ENCODE measurements around the gene KRT79. TPM values are rescaled to one million over a fixed set of nuclear protein-coding genes. Genes with fewer than 3 reads are reported as not detected.

KRT79 gene
- total RNA-seq, 1 donor from 2014 or later, result not detected

DNA sequence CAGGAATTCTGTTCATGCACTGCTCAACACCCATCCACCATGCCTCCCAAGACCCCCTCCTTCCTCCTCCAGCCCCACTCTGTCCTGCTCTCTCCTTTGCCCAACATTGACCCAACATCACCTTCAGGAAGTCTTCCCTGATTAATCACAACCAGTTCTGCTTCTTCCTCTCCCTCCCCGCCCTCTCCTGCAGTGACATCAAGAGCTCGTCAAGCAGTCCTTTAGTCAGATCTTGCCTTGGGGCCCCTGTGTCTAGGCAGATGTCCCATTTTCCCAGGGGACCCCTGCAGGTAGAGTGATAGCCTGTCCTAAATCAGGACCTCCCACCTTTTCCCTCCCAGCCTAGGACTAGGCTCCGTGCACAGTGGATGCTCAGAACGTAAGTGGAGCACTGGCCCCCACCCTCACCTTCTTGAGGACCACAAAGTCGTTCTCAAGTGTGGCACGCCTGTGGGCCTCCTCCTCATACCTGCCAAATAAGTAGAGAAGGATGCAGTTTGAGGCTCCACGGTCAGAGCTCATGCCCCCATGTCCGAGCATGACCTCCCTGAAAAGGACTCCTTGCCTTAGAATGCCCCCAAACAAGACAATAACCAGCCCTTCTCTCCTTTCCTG lies 12.4 kb upstream of the KRT79 start:
- Histone ChIP-seq H3K36me3 (ENCODE audit: control insufficient read depth, insufficient read depth, low read length) (no peaks in the 10 kb centered on the region), H3K27me3 (ENCODE audit: control insufficient read depth, insufficient read depth, low read length) (no peaks in the 10 kb centered on the region), H3K4me3 (ENCODE audit: low read depth, low read length) (no peak overlapping the region)
- TF ChIP-seq, protein P1, sequence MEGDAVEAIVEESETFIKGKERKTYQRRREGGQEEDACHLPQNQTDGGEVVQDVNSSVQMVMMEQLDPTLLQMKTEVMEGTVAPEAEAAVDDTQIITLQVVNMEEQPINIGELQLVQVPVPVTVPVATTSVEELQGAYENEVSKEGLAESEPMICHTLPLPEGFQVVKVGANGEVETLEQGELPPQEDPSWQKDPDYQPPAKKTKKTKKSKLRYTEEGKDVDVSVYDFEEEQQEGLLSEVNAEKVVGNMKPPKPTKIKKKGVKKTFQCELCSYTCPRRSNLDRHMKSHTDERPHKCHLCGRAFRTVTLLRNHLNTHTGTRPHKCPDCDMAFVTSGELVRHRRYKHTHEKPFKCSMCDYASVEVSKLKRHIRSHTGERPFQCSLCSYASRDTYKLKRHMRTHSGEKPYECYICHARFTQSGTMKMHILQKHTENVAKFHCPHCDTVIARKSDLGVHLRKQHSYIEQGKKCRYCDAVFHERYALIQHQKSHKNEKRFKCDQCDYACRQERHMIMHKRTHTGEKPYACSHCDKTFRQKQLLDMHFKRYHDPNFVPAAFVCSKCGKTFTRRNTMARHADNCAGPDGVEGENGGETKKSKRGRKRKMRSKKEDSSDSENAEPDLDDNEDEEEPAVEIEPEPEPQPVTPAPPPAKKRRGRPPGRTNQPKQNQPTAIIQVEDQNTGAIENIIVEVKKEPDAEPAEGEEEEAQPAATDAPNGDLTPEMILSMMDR (IDR thresholded peaks at IDR 0.05; ENCODE audit: insufficient read depth, low read length, poor library complexity, severe bottlenecking), result no peak
- DNase-seq (ENCODE audit: low read depth), result no peak

DNA sequence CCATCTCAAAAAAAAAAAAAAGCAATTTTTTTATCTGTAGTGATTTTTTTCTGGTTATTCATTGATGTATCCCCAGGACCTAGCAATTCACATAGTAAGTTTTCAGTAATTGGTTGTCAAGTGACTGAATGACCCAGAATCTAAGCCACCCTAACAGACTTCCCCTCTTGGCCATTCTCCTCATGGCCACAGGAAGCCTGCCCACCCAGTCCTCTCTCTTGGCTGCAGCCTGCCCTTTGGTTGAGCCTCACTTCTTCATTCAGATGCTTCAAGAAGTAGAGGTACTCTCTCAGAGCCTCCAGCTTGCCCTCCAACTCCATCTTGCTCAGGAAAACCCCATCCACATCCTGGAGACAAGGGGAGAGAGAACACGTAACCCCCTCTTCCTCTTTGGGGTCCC lies 11.8 kb upstream of the KRT79 start:
- Histone ChIP-seq H3K27me3 (ENCODE audit: control insufficient read depth, insufficient read depth, low read length) (no peaks in the 10 kb centered on the region), H3K4me3 (ENCODE audit: low read depth, low read length) (no peak overlapping the region), H3K36me3 (ENCODE audit: control insufficient read depth, insufficient read depth, low read length) (no peaks in the 10 kb centered on the region)
- TF ChIP-seq, protein P1 (IDR thresholded peaks at IDR 0.05; ENCODE audit: insufficient read depth, low read length, poor library complexity, severe bottlenecking), result no peak
- no peak for DNase-seq (ENCODE audit: low read depth)

DNA sequence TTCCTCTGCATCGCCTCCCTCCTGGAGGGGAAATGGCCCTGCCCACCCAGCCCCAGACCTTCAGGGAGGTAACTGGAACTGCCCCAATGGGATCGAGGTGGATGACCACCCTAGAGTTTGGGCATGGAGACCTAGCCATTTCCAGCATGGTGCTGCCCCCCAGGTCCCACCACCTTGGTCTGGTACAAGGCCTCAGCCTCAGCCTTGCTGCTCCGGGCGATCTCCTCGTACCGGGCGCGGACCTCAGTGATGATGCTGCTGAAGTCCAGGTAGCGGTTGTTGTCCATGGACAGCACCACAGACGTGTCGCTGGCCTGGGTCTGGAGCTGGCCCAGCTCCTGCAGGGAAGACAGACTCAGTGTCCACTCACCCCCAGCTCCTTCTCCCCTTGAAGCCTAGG lies 10.3 kb upstream of the KRT79 start:
- TF ChIP-seq, protein P1 (IDR thresholded peaks at IDR 0.05; ENCODE audit: insufficient read depth, low read length, poor library complexity, severe bottlenecking), result no peak
- H3K27me3 ChIP-seq (ENCODE audit: control insufficient read depth, insufficient read depth, low read length), result peaks cover 2% of the 10 kb centered on the region
- DNase-seq (ENCODE audit: low read depth), result no peak
- H3K36me3 ChIP-seq (ENCODE audit: control insufficient read depth, insufficient read depth, low read length), result no peaks in the 10 kb centered on the region
- H3K4me3 ChIP-seq (ENCODE audit: low read depth, low read length), result no peak overlapping the region

DNA sequence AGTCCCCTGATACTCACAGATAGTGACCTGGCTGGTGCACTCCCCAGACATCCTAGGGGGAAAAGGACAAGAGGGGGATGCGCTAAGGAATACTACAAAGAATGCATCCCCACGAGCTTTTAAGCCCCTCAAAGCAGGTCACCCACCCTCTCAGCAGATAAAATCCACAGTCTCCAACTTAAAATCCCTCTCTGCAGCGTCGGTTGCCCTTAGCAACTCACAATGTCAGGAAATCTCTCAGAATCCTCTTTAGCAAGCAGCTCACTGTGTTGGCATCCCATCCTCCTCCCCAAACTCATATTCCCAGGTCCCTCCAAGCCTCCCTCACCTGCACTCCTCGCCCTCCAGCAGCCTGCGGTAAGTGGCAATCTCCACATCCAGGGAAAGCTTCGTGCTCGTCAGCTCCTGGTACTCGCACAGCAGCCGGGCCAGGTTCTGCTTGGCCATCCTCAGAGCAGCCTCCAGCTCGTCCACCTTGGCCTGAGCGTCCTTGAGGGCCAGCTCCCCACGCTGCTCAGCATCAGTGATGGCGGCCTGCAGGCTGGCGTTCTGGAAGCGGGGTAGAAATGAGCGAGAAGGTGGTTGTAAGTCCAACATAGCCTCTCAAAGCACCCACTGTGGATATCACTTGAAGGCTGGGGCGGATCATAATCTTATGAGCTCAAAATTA lies 5.5 kb upstream of the KRT79 start:
- no peak for DNase-seq (ENCODE audit: low read depth)
- Histone ChIP-seq H3K4me3 (ENCODE audit: low read depth, low read length) (no peak overlapping the region), H3K27me3 (ENCODE audit: control insufficient read depth, insufficient read depth, low read length) (peaks cover 2% of the 10 kb centered on the region), H3K36me3 (ENCODE audit: control insufficient read depth, insufficient read depth, low read length) (no peaks in the 10 kb centered on the region)
- TF ChIP-seq, protein P1 (IDR thresholded peaks at IDR 0.05; ENCODE audit: insufficient read depth, low read length, poor library complexity, severe bottlenecking), result no peak

DNA sequence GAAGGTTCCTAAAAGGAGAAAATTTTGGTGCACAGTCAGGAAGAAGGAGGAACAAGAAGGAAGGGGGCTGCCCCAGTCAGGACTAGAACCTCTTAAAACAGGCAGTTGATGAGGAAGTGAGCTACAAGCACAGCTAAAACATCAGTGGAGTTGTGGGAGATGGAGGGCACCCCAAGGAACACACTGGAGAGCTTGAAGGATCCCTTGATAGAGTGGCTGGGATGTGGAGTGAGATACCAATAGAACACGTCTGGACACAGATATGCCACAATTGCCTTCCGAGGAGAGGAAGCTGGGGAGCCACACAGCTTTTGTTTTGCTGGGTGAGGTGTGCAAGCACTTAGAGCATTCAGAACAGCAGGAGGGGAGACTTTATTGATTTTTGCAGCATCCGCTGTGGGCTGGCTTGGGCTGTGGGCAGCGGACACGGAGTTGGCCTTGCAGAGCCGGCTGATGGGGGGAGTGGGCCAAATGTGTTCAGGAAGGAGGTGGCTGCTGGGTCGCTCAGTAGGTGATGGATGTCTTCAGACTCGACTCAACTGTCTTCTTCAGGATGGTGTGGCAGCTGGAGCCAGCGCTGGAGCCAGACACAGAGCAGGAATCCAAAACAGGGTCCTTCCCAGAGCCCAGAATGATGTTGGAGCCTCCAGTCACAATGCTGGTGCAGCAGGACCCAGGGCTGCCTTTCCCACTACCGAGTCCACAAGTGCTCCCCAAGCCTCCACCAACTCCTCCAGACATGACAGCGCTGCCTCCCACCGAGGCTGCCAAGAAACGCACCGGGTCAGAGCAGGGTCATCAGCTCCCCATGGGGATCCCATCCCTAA lies 4.7 kb upstream of the KRT79 start:
- TF ChIP-seq, protein P1 (IDR thresholded peaks at IDR 0.05; ENCODE audit: insufficient read depth, low read length, poor library complexity, severe bottlenecking), result no peak
- H3K27me3 ChIP-seq (ENCODE audit: control insufficient read depth, insufficient read depth, low read length), result peaks cover 2% of the 10 kb centered on the region
- H3K4me3 ChIP-seq (ENCODE audit: low read depth, low read length), result no peak overlapping the region
- H3K36me3 ChIP-seq (ENCODE audit: control insufficient read depth, insufficient read depth, low read length), result no peaks in the 10 kb centered on the region
- no peak for DNase-seq (ENCODE audit: low read depth)

Measured in kidney epithelial cell (primary cell).